H1 (cell line): ENCODE measurements around the gene SELENOS. TPM values are rescaled to one million over a fixed set of nuclear protein-coding genes. Genes with fewer than 3 reads are reported as not detected.

Experiments used
- CTCF ChIA-PET: fragments of 300-600 bp; sonication (Branson Sonifier 250); formaldehyde crosslinking; loops from one replicate; lab custom pipeline; 2021; ENCODE audit not compliant: partially characterized antibody; lab: Charles Lee
- POLR2A ChIA-PET: fragments of 300-600 bp; sonication (Branson Sonifier 250); formaldehyde crosslinking; loops from one replicate; lab custom pipeline; 2021; ENCODE audit warnings: inconsistent platforms; ENCODE audit not compliant: partially characterized antibody; lab: Charles Lee
- DNase-seq, 2 experiments: peaks; one replicate each; pipeline versions ENCODE4 v3.0.0 to v3.0.0-alpha.2; 2010 to 2022; ENCODE audit warnings: low spot score in 2 of 2, low read depth in 1 of 2, mixed read lengths in 1 of 2
- FAIRE-seq: peaks from 2 replicates; lab custom pipeline; 2011; peaks lifted over from hg19 to GRCh38; lab: Jason Lieb, UNC
- H2AFZ ChIP-seq: 2 replicates; pipeline ENCODE4 v1.8.1; 2012; ENCODE audit warnings: low read length, inconsistent platforms
- H2AK5ac ChIP-seq: 2 replicates; pipeline ENCODE4 v1.6.1; 2013; ENCODE audit warnings: low read depth, low read length
- H2BK120ac ChIP-seq: replicated peaks from 2 replicates; pipeline ENCODE3; 2013; ENCODE audit warnings: low read depth, low read length, inconsistent platforms
- H2BK12ac ChIP-seq: 2 replicates; pipeline ENCODE4 v1.6.1; 2013; ENCODE audit warnings: low read depth, low read length
- H2BK15ac ChIP-seq: 2 replicates; pipeline ENCODE4 v1.6.1; 2013; ENCODE audit warnings: low read length
- H2BK20ac ChIP-seq: 2 replicates; pipeline ENCODE4 v1.6.1; 2013; ENCODE audit warnings: low read length
- H2BK5ac ChIP-seq: 2 replicates; pipeline ENCODE4 v1.6.1; 2013; ENCODE audit warnings: low read depth, low read length
- H3K14ac ChIP-seq: 2 replicates; pipeline ENCODE4 v1.6.1; 2013; ENCODE audit warnings: inconsistent platforms; ENCODE audit not compliant: insufficient read length
- H3K18ac ChIP-seq: 2 replicates; pipeline ENCODE4 v1.6.1; 2013; ENCODE audit warnings: low read length; ENCODE audit errors: extremely low read depth
- H3K23ac ChIP-seq: 2 replicates; pipeline ENCODE4 v1.6.1; 2013; ENCODE audit warnings: inconsistent platforms; ENCODE audit not compliant: insufficient read length
- H3K23me2 ChIP-seq: 2 replicates; pipeline ENCODE4 v1.6.1; 2013; ENCODE audit warnings: low read depth, low read length
- H3K27ac ChIP-seq: 2 replicates; pipeline ENCODE4 v1.6.1; 2011; ENCODE audit warnings: low read depth, low read length, inconsistent platforms
- H3K27me3 ChIP-seq, 4 experiments: replicated peaks in 1 of 4; 1 replicate in 1 of 4; 2 replicates in 3 of 4; pipeline versions ENCODE4 v1.6.1 to v1.8.1; 2011 to 2013; ENCODE audit warnings: low read length in 3 of 4, mild to moderate bottlenecking in 3 of 4, inconsistent platforms in 2 of 4, mixed read lengths in 2 of 4, moderate library complexity in 1 of 4; ENCODE audit not compliant: control insufficient read depth in 3 of 4, insufficient read depth in 3 of 4; ENCODE audit errors: extremely low read depth in 1 of 4
- H3K36me3 ChIP-seq, 4 experiments: 2 replicates each; pipeline versions ENCODE4 v1.6.1 to v1.8.1; 2011 to 2013; ENCODE audit warnings: mild to moderate bottlenecking in 4 of 4, low read length in 3 of 4, moderate library complexity in 2 of 4, control low read depth in 1 of 4, inconsistent platforms in 1 of 4; ENCODE audit not compliant: insufficient read depth in 4 of 4, control insufficient read depth in 2 of 4
- H3K4ac ChIP-seq: replicated peaks from 2 replicates; pipeline ENCODE3; 2013; ENCODE audit warnings: low read length, low read depth, mixed read lengths, inconsistent platforms; ENCODE audit not compliant: insufficient read length
- H3K4me1 ChIP-seq, 4 experiments: replicated peaks in 1 of 4; 1 replicate in 1 of 4; 2 replicates in 3 of 4; pipeline versions ENCODE4 v1.6.1 to v1.8.1; 2011 to 2013; ENCODE audit warnings: low read length in 3 of 4, inconsistent platforms in 2 of 4, mixed read lengths in 1 of 4; ENCODE audit not compliant: insufficient read depth in 4 of 4, control insufficient read depth in 3 of 4
- H3K4me2 ChIP-seq, 2 experiments: 2 replicates each; pipeline versions ENCODE4 v1.6.1 to v1.8.1; 2011 to 2013; ENCODE audit warnings: low read depth in 2 of 2, low read length in 2 of 2, control low read depth in 1 of 2, inconsistent platforms in 1 of 2, mild to moderate bottlenecking in 1 of 2; ENCODE audit not compliant: insufficient read depth in 1 of 2
- H3K4me3 ChIP-seq, 4 experiments: fragments of 200-600, 300-600 bp in 1 of 4; sonication (generic), shearing (Covaris generic), sonication (Bioruptor Twin) in 1 of 4; 2 replicates each; pipeline versions ENCODE4 v1.5.1 to v1.8.1; 2011 to 2016; ENCODE audit warnings: low read length in 4 of 4, low read depth in 3 of 4, control low read depth in 2 of 4, inconsistent platforms in 2 of 4, mild to moderate bottlenecking in 2 of 4, mixed read lengths in 1 of 4, moderate library complexity in 1 of 4; ENCODE audit not compliant: insufficient read depth in 2 of 4; ENCODE audit errors: extremely low read depth in 1 of 4
- H3K56ac ChIP-seq: replicated peaks from 2 replicates; pipeline ENCODE3; 2013; ENCODE audit warnings: low read depth, mild to moderate bottlenecking, mixed read lengths, low read length, inconsistent platforms; ENCODE audit not compliant: insufficient read length
- H3K79me1 ChIP-seq: 2 replicates; pipeline ENCODE4 v1.6.1; 2013; ENCODE audit warnings: low read depth, low read length, control low read depth
- H3K79me2 ChIP-seq, 2 experiments: 2 replicates each; pipeline versions ENCODE4 v1.6.1 to v1.8.1; 2012 to 2013; ENCODE audit warnings: low read length in 2 of 2, mild to moderate bottlenecking in 2 of 2, inconsistent platforms in 1 of 2; ENCODE audit not compliant: insufficient read depth in 2 of 2, control insufficient read depth in 1 of 2
- H3K9ac ChIP-seq, 4 experiments: replicated peaks in 1 of 4; 1 replicate in 1 of 4; 2 replicates in 3 of 4; pipeline versions ENCODE4 v1.6.1 to v1.8.1; 2011 to 2013; ENCODE audit warnings: low read depth in 3 of 4, low read length in 3 of 4, control low read depth in 2 of 4, mild to moderate bottlenecking in 2 of 4, moderate library complexity in 2 of 4, inconsistent platforms in 1 of 4; ENCODE audit errors: extremely low read depth in 1 of 4
- H3K9me3 ChIP-seq, 2 experiments: 2 replicates each; pipeline versions ENCODE4 v1.6.1 to v1.8.1; 2012 to 2013; ENCODE audit warnings: mild to moderate bottlenecking in 2 of 2, moderate library complexity in 2 of 2, control low read depth in 1 of 2, inconsistent platforms in 1 of 2, low read depth in 1 of 2, low read length in 1 of 2, mixed read lengths in 1 of 2; ENCODE audit not compliant: insufficient read depth in 2 of 2
- H4K20me1 ChIP-seq, 2 experiments: replicated peaks in 1 of 2; 2 replicates each; pipeline versions ENCODE3 to v1.8.1; 2011 to 2013; ENCODE audit warnings: inconsistent platforms in 2 of 2, low read length in 2 of 2, mild to moderate bottlenecking in 1 of 2; ENCODE audit not compliant: insufficient read depth in 2 of 2, control insufficient read depth in 1 of 2
- H4K5ac ChIP-seq: 2 replicates; pipeline ENCODE4 v1.6.1; 2013; ENCODE audit warnings: low read length, low read depth, mixed read lengths, inconsistent platforms; ENCODE audit not compliant: insufficient read length
- H4K8ac ChIP-seq: 2 replicates; pipeline ENCODE4 v1.8.0; 2013; ENCODE audit warnings: mild to moderate bottlenecking, moderate library complexity, low read length, inconsistent platforms; ENCODE audit not compliant: insufficient read depth; ENCODE audit errors: extremely low read depth
- H4K91ac ChIP-seq: replicated peaks from 2 replicates; pipeline ENCODE3; 2013; ENCODE audit warnings: low read length, mixed read lengths, inconsistent platforms; ENCODE audit not compliant: insufficient read length
- BCL11A ChIP-seq, 2 experiments: IDR thresholded peaks; one replicate each; pipeline ENCODE4 v1.6.1; 2011; ENCODE audit warnings: low read depth in 2 of 2, low read length in 2 of 2, mild to moderate bottlenecking in 2 of 2
- EGR1 ChIP-seq: IDR thresholded peaks from 2 replicates; pipeline ENCODE4 v1.6.1; 2011; ENCODE audit warnings: low read depth, low read length, borderline replicate concordance
- RBBP5 ChIP-seq: IDR thresholded peaks from 2 replicates; pipeline ENCODE4 v1.7.1; 2012; ENCODE audit warnings: low read depth, mild to moderate bottlenecking, inconsistent platforms, low read length, moderate library complexity, borderline replicate concordance
- TAF7 ChIP-seq: optimal IDR thresholded peaks from 2 replicates; pipeline ENCODE3; 2011; ENCODE audit warnings: low read depth, mild to moderate bottlenecking, inconsistent platforms, low read length, moderate library complexity, borderline replicate concordance
- TBP ChIP-seq: IDR thresholded peaks from 2 replicates; pipeline ENCODE4 v1.6.1; 2011; ENCODE audit warnings: low read depth, low read length, improper control_type of control experiment
- USF2 ChIP-seq: IDR thresholded peaks from 2 replicates; pipeline ENCODE4 v1.6.1; 2011; ENCODE audit warnings: low read length, improper control_type of control experiment
- WGBS, 2 experiments: shearing (Covaris generic) in 1 of 2; methylation state at CpG; one replicate each; pipeline versions ENCODE4 v1.1.6 to v1.1.7; 2013 to 2015; ENCODE audit warnings: low lambda C conversion rate in 2 of 2, mixed read lengths in 2 of 2, inconsistent platforms in 1 of 2, low coverage in 1 of 2, missing lambda C conversion rate in 1 of 2; ENCODE audit not compliant: insufficient replicate concordance in 2 of 2, insufficient coverage in 1 of 2, insufficient read length in 1 of 2; ENCODE audit errors: extremely low coverage in 1 of 2, missing lambda C conversion rate in 1 of 2; 5-methylcytosine and 5-hydroxymethylcytosine counted together
- long read RNA-seq, 2 experiments: library from RNA in 1 of 2; library from capped mRNA in 1 of 2; stranded (forward); transcript quantifications; one replicate each; pipeline ENCODE4 v2.0.0, GENCODE V29; 2021; ENCODE audit warnings: inconsistent platforms in 1 of 2
- polyA minus RNA-seq, 3 experiments: library from RNA; depleted of rRNA, polyadenylated mRNA; stranded (reverse); fragments of >200 nt; gene quantifications; 1 replicate in 2 of 3; 2 replicates in 1 of 3; pipeline ENCODE4 v1.2.3, GENCODE V29; 2011
- polyA plus RNA-seq, 7 experiments: library from polyadenylated mRNA; depleted of rRNA in 3 of 7; stranded (reverse) in 5 of 7; unstranded in 2 of 7; fragments of >200 nt in 5 of 7; fragments of 200-250 nt in 2 of 7; gene quantifications; 1 replicate in 5 of 7; 2 replicates in 1 of 7; 4 replicates in 1 of 7; pipeline versions ENCODE4 v1.2.1 to v1.2.3, GENCODE V29; 2011 to 2013; ENCODE audit warnings: missing spikeins in 2 of 7, mixed read lengths in 2 of 7
- total RNA-seq: library from RNA; stranded (reverse); fragmentation: NEBNext Ultra II Directional; extraction: Animal tissue kit (Norgen Biotek cat#: 25700); gene quantifications from 2 replicates; pipeline ENCODE4 v1.2.1, GENCODE V29; 2021

SELENOS gene
- 45.2 and 46.0 TPM in 2 replicates for total RNA-seq
- 31.0 and 45.1 TPM in 2 replicates for polyA plus RNA-seq (2011; rRNA removed)
- 51.7 TPM for polyA plus RNA-seq (2011; cell fraction: cytosol; rRNA removed)
- polyA plus RNA-seq (2011; cell fraction: nucleus; rRNA removed), result 16.3 TPM
- polyA plus RNA-seq (2012, experiment 1 of 2), result 33.4 to 41.9 TPM (median 36.8 TPM) in 4 replicates
- polyA plus RNA-seq (2012, experiment 2 of 2), result 35.5 TPM
- 61.0 TPM for polyA plus RNA-seq (2013, experiment 1 of 2)
- 78.8 TPM for polyA plus RNA-seq (2013, experiment 2 of 2)
- 16.3 and 16.9 TPM in 2 replicates for polyA minus RNA-seq (2011; rRNA and poly(A)+ RNA removed)
- polyA minus RNA-seq (2011; cell fraction: cytosol; rRNA and poly(A)+ RNA removed), result 5.7 TPM
- 17.3 TPM for polyA minus RNA-seq (2011; cell fraction: nucleus; rRNA and poly(A)+ RNA removed)
- long read RNA-seq, experiment 1, transcript SELENOS-203 (6 exons, 1,188 nt), result major isoform, 24 of 58 reads
- long read RNA-seq, experiment 1, partial matches to known transcripts, result 27 of 58 reads
- long read RNA-seq, experiment 1, other reads (novel, unspliced or antisense), result 6 of 58 reads
- long read RNA-seq, experiment 2, transcript SELENOS-201 (7 exons, 1,439 nt), result minor isoform, 5 of 59 reads
- long read RNA-seq, experiment 2, transcript SELENOS-203 (6 exons, 1,188 nt), result major isoform, 47 of 59 reads
- long read RNA-seq, experiment 2, partial matches to known transcripts, result 3 of 59 reads
- long read RNA-seq, experiment 2, other reads (novel, unspliced or antisense), result 4 of 59 reads

DNA sequence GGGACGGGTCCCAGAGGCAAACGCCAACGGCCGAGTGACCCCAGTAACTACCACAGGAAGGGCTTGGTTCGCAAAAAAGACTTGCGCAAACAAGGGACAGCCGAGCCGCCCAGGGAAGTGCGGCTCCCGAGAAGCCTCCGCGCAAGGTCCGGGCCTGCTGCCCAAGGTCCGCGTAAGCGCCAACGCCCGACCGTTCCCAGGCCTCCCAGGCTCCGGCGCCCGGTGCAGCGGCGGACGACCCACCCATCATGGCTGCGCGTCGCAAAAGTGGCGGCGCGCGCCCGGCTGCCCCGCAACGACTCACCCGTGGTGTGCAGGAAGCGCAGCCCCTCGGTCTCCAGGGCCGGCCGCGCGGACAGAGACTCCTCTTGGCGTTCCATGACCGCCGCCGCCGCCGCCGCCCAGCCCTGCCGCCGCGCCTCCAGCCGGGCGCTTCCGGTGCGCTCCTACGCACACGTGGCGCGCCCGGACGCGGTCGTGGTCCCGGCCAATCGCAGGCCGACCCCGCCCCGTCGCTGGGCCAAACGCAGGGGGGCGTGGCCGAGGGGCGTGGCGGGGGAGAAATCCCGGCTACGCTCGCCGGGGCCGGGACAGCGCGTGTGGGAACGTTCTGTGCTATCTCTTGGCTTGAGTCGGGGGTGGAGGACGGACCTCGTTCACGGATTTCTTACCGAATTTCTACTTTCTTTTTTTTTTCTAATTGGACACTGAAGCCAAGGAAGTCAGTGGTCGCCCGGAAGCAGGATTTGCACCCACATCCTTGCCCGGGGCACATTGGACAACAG is at the start of gene SELENOS:
Gene SELENOS (minus strand): TSS at position 448 of the 785 bp plus-strand sequence. CDS start 68 bp downstream, at position 380.
- no peak within 1 kb of the TSS for H3K4ac ChIP-seq
- no peak within 1 kb of the TSS for H3K14ac ChIP-seq
- no peak within 1 kb of the TSS for H3K56ac ChIP-seq
- no peaks in the 10 kb centered on the region; the same call in 1 of the 2 replicates for H3K79me1 ChIP-seq
- no peak within 1 kb of the TSS for H3K23ac ChIP-seq
- peak within 1 kb of the TSS; percentile 13; the same call in 1 of the 2 replicates for H3K27ac ChIP-seq
- no peak within 1 kb of the TSS for H2BK120ac ChIP-seq
- H3K79me2 ChIP-seq, result peaks cover 0 to 17% of the 10 kb centered on the region in 2 experiments; a peak in 3 of 4 replicates
- FAIRE-seq (no peak), DNase-seq (peak in 1 of 2 experiments; percentile 94)
- peak within 1 kb of the TSS; percentile 98 for H3K4me2 ChIP-seq
- H4K91ac ChIP-seq, result no peak within 1 kb of the TSS
- no peak within 1 kb of the TSS for H4K5ac ChIP-seq
- no peak within 1 kb of the TSS for H2BK12ac ChIP-seq
- H2BK20ac ChIP-seq, result no peak within 1 kb of the TSS
- H3K27me3 ChIP-seq, result no peaks in the 10 kb centered on the region
- H3K9me3 ChIP-seq, result no peaks in the 10 kb centered on the region
- H3K23me2 ChIP-seq, result peaks cover 8% of the 10 kb centered on the region
- H4K20me1 ChIP-seq, result peaks cover 0 to 9% of the 10 kb centered on the region in 2 experiments
- no peak within 1 kb of the TSS; the same call in 1 of the 2 replicates for H2AK5ac ChIP-seq
- H2AFZ ChIP-seq, result peak within 1 kb of the TSS; percentile 65
- H3K36me3 ChIP-seq, result peaks cover 27 to 53% (median 40%) of the 10 kb centered on the region in 4 experiments
- ChIA-PET POLR2A (interaction anchor here (0.7 kb wide), 1 partner anchor 265 kb away, joined by 4 read pairs; no protein-coding TSS in a partner anchor), CTCF (interaction anchor here (0.8 to 3.2 kb wide), 5 partner anchors 10 to 378 kb away, joined by 3 to 21 read pairs (median 4); no protein-coding TSS in a partner anchor)
- no peak within 1 kb of the TSS for H2BK15ac ChIP-seq
- peaks cover 0 to 3% (median 1%) of the 10 kb centered on the region in 4 experiments; a peak in 3 of 7 replicates for H3K4me1 ChIP-seq
- 2% methylated on average over 58 of the region's 91 CpGs; no CpG with 5 or more reads in 1 of the 2 experiments for WGBS, 2 experiments
- H2BK5ac ChIP-seq, result 0 out of 2 replicates have a peak within 1 kb of the TSS, but pooled peaks have one; percentile 27
- peak within 1 kb of the TSS; percentile 90 to 94 (median 93) for H3K4me3 ChIP-seq
- H3K18ac ChIP-seq, result no peak within 1 kb of the TSS
- H3K9ac ChIP-seq, result peak within 1 kb of the TSS; percentile 52 to 90 (median 70)
- H4K8ac ChIP-seq, result peak within 1 kb of the TSS; percentile 96
- TF ChIP-seq RBBP5 (no peak; the same call in 1 of the 2 replicates), EGR1 (no peak), USF2 (no peak), TAF7 (peak; percentile 30), TBP (peak; percentile 21; the same call in 1 of the 2 replicates), BCL11A (IDR thresholded peaks at IDR 0.05; ENCODE audit: low read depth in 2 of 2, low read length in 2 of 2) (no peak)
